ENCODE measurements around the gene VWF.

The VWF gene

DNA sequence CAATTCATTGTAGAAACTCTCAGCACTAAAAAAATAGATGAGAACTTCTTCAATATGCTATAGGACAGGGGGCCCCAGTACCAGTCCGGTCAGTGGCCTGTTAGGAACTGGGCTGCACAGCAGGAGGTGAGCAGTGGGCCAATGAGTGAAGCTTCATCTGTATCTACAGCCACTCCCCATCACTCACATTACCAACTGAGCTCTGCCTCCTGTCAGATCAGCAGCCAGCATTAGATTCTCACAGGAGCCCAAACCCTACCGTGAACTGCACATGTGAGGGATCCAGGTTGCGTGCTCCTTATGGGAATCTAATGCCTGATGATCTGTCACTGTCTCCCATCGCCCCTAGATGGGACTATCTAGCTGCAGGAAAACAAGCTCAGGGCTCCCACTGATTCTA is 163.7 kb downstream of the VWF start:
- no peak overlapping the region for H2BK12ac ChIP-seq (ENCODE audit: low read length in 2 of 2)
- no peak overlapping the region for H2BK5ac ChIP-seq (ENCODE audit: low read depth, low read length, poor library complexity, severe bottlenecking)
- H4K8ac ChIP-seq (ENCODE audit: low read length), result no peak overlapping the region
- H3K4me1 ChIP-seq (ENCODE audit: control insufficient read depth, insufficient read depth, low read depth, low read length), result peaks cover 13% of the 10 kb centered on the region
- H3K9ac ChIP-seq (ENCODE audit: low read length), result no peak overlapping the region
- no peak overlapping the region for H3K4me3 ChIP-seq (ENCODE audit: insufficient read depth in 1 of 2, low read depth in 1 of 2, low read length in 2 of 2)
- H3K27me3 ChIP-seq (ENCODE audit: control insufficient read depth in 1 of 2, insufficient read depth in 1 of 2, low read length in 2 of 2), result peaks cover 0 to 15% of the 10 kb centered on the region in 2 experiments
- no peak overlapping the region for H2BK120ac ChIP-seq (ENCODE audit: low read depth, low read length)
- no peak overlapping the region for H3K4me2 ChIP-seq (ENCODE audit: low read length, poor library complexity, severe bottlenecking)
- WGBS, result 87% methylated on average over 3 of the region's 4 CpGs
- no peak overlapping the region for H3K23ac ChIP-seq (ENCODE audit: low read length in 2 of 2)
- no peak for DNase-seq
- no peaks in the 10 kb centered on the region for H3K36me3 ChIP-seq (ENCODE audit: control insufficient read depth in 1 of 2, insufficient read depth in 2 of 2, low read depth in 1 of 2, low read length in 2 of 2)
- no peak overlapping the region for H3K18ac ChIP-seq (ENCODE audit: low read depth in 1 of 2, low read length in 2 of 2)
- H2AK5ac ChIP-seq (ENCODE audit: low read length, severe bottlenecking), result no peak overlapping the region
- H3K9me3 ChIP-seq (ENCODE audit: control insufficient read depth, low read length), result no peaks in the 10 kb centered on the region
- H3K79me1 ChIP-seq (replicated peaks; ENCODE audit: low read length, poor library complexity, severe bottlenecking), result no peaks in the 10 kb centered on the region
- H3K4ac ChIP-seq (ENCODE audit: low read depth in 1 of 2, low read length in 2 of 2), result no peak overlapping the region
- no peak overlapping the region for H4K91ac ChIP-seq (ENCODE audit: low read length)
- H2BK15ac ChIP-seq (ENCODE audit: low read depth, poor library complexity, severe bottlenecking), result no peak overlapping the region
- H2AFZ ChIP-seq (ENCODE audit: low read depth, low read length), result no peak overlapping the region
- no peak overlapping the region for H3K27ac ChIP-seq (ENCODE audit: low read length, poor library complexity, severe bottlenecking)
- no peak overlapping the region for H3K14ac ChIP-seq (ENCODE audit: low read length in 2 of 2)

DNA sequence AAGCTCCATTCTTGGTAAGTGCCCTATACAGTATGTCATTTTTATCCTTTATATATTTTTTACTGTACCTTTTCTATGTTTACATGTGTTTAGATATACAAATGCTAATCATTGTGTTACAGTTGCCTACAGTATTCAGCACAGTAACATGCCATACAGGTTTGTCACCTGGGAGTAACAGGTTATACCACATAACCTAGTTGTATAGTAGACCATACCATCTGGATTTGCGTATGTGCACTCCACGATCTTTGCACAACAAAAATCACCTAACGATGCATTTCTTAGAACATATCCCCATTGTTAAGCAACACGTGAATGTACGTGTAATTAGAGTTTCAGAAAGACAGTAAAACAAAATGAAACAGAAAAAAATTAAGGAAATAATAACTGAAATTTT is 167.5 kb downstream of the VWF start:
- Histone ChIP-seq H2AK5ac (ENCODE audit: low read length, severe bottlenecking) (no peak overlapping the region), H3K36me3 (ENCODE audit: control insufficient read depth in 1 of 2, insufficient read depth in 2 of 2, low read depth in 1 of 2, low read length in 2 of 2) (no peaks in the 10 kb centered on the region), H3K4me2 (ENCODE audit: low read length, poor library complexity, severe bottlenecking) (no peak overlapping the region), H3K14ac (ENCODE audit: low read length in 2 of 2) (no peak overlapping the region), H2AFZ (ENCODE audit: low read depth, low read length) (no peak overlapping the region), H3K27me3 (ENCODE audit: control insufficient read depth in 1 of 2, insufficient read depth in 1 of 2, low read length in 2 of 2) (peaks cover 7 to 19% of the 10 kb centered on the region in 2 experiments), H3K4me3 (ENCODE audit: insufficient read depth in 1 of 2, low read depth in 1 of 2, low read length in 2 of 2) (no peak overlapping the region), H3K4ac (ENCODE audit: low read depth in 1 of 2, low read length in 2 of 2) (no peak overlapping the region), H2BK120ac (ENCODE audit: low read depth, low read length) (no peak overlapping the region), H4K8ac (ENCODE audit: low read length) (no peak overlapping the region), H3K23ac (ENCODE audit: low read length in 2 of 2) (no peak overlapping the region), H3K9me3 (ENCODE audit: control insufficient read depth, low read length) (no peaks in the 10 kb centered on the region), H3K9ac (ENCODE audit: low read length) (no peak overlapping the region), H3K27ac (ENCODE audit: low read length, poor library complexity, severe bottlenecking) (no peak overlapping the region), H3K4me1 (ENCODE audit: control insufficient read depth, insufficient read depth, low read depth, low read length) (no peaks in the 10 kb centered on the region), H3K79me1 (replicated peaks; ENCODE audit: low read length, poor library complexity, severe bottlenecking) (no peaks in the 10 kb centered on the region), H2BK12ac (ENCODE audit: low read length in 2 of 2) (no peak overlapping the region), H4K91ac (ENCODE audit: low read length) (no peak overlapping the region), H2BK15ac (ENCODE audit: low read depth, poor library complexity, severe bottlenecking) (no peak overlapping the region), H3K18ac (ENCODE audit: low read depth in 1 of 2, low read length in 2 of 2) (no peak overlapping the region), H2BK5ac (ENCODE audit: low read depth, low read length, poor library complexity, severe bottlenecking) (no peak overlapping the region)
- DNase-seq, result no peak
- WGBS, result 95% methylated on average over 3 of the region's 5 CpGs

DNA sequence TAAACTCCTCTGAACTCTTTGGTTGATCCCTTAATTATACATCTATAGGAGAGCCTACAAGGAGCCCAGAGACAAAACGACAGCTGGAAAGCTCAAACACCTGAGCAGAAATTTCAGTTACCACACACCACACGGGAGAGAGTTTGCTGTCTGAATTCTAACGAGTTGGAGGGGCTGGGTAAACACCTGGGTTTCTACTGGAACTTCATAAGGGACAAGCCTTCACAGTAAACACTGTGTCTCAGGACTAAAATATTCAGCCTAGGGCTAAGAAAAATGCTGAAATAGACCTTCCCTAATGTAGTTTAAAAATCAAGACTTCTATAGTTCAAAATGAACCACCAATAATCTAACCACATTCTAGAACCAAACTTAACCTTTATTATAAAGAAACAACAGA is 169.8 kb downstream of the VWF start:
- Histone ChIP-seq H4K91ac (ENCODE audit: low read length) (no peak overlapping the region), H3K36me3 (ENCODE audit: control insufficient read depth in 1 of 2, insufficient read depth in 2 of 2, low read depth in 1 of 2, low read length in 2 of 2) (no peaks in the 10 kb centered on the region), H3K79me1 (replicated peaks; ENCODE audit: low read length, poor library complexity, severe bottlenecking) (no peaks in the 10 kb centered on the region), H2BK120ac (ENCODE audit: low read depth, low read length) (no peak overlapping the region), H3K27ac (ENCODE audit: low read length, poor library complexity, severe bottlenecking) (no peak overlapping the region), H3K9ac (ENCODE audit: low read length) (no peak overlapping the region), H3K27me3 (ENCODE audit: control insufficient read depth in 1 of 2, insufficient read depth in 1 of 2, low read length in 2 of 2) (peaks cover 14 to 42% of the 10 kb centered on the region in 2 experiments), H3K23ac (ENCODE audit: low read length in 2 of 2) (no peak overlapping the region), H2BK15ac (ENCODE audit: low read depth, poor library complexity, severe bottlenecking) (no peak overlapping the region), H2BK12ac (ENCODE audit: low read length in 2 of 2) (no peak overlapping the region), H4K8ac (ENCODE audit: low read length) (no peak overlapping the region), H3K9me3 (ENCODE audit: control insufficient read depth, low read length) (no peaks in the 10 kb centered on the region), H3K4me3 (ENCODE audit: insufficient read depth in 1 of 2, low read depth in 1 of 2, low read length in 2 of 2) (no peak overlapping the region), H3K18ac (ENCODE audit: low read depth in 1 of 2, low read length in 2 of 2) (no peak overlapping the region), H3K4me2 (ENCODE audit: low read length, poor library complexity, severe bottlenecking) (no peak overlapping the region), H3K14ac (ENCODE audit: low read length in 2 of 2) (no peak overlapping the region), H3K4me1 (ENCODE audit: control insufficient read depth, insufficient read depth, low read depth, low read length) (no peaks in the 10 kb centered on the region), H2BK5ac (ENCODE audit: low read depth, low read length, poor library complexity, severe bottlenecking) (no peak overlapping the region), H2AFZ (ENCODE audit: low read depth, low read length) (no peak overlapping the region), H3K4ac (ENCODE audit: low read depth in 1 of 2, low read length in 2 of 2) (no peak overlapping the region), H2AK5ac (ENCODE audit: low read length, severe bottlenecking) (no peak overlapping the region)
- DNase-seq, result no peak
- WGBS, result no CpG with 5 or more reads among the region's 3 CpGs

DNA sequence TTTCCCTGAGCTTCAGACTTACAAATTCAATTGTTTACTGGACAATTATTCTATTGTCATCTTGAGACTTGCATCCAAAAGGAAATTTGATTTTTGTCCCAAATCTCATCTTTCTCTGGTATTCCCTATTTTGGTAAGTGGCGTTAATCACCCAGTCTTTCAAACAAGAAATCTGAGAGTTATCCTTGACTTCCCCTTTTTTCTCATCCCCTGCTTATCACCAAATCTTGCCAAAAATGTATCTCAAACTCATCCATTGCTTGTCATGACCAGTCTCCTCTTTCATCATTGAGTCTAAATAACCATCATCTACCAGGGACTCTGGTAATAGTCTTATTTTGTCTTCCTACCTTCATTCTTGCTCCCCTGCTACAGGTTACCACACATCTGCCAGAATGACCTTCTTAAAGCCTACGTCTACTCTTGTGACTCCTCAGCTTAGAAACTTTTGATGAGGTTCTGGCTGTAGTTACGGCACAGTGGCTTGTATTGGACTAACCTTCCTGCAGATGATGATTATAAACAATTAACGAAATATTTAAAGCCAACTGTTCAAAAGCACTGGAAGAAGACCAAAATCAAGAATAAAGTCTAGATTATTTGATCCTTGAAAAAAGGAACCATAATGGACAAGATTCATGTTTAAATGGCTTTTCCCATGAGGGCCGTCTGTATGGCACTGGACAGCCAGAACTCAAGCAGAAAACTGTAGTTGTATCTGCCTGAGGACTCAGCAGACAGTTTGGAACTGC is 170.5 kb downstream of the VWF start:
- no peak overlapping the region for H2AK5ac ChIP-seq (ENCODE audit: low read length, severe bottlenecking)
- H3K27ac ChIP-seq (ENCODE audit: low read length, poor library complexity, severe bottlenecking), result no peak overlapping the region
- no peak overlapping the region for H3K23ac ChIP-seq (ENCODE audit: low read length in 2 of 2)
- no peak overlapping the region for H4K91ac ChIP-seq (ENCODE audit: low read length)
- no peaks in the 10 kb centered on the region for H3K79me1 ChIP-seq (replicated peaks; ENCODE audit: low read length, poor library complexity, severe bottlenecking)
- H2BK5ac ChIP-seq (ENCODE audit: low read depth, low read length, poor library complexity, severe bottlenecking), result no peak overlapping the region
- H3K36me3 ChIP-seq (ENCODE audit: control insufficient read depth in 1 of 2, insufficient read depth in 2 of 2, low read depth in 1 of 2, low read length in 2 of 2), result no peaks in the 10 kb centered on the region
- H3K14ac ChIP-seq (ENCODE audit: low read length in 2 of 2), result no peak overlapping the region
- H3K9me3 ChIP-seq (ENCODE audit: control insufficient read depth, low read length), result no peaks in the 10 kb centered on the region
- no peak overlapping the region for H2AFZ ChIP-seq (ENCODE audit: low read depth, low read length)
- DNase-seq, result no peak
- H2BK12ac ChIP-seq (ENCODE audit: low read length in 2 of 2), result no peak overlapping the region
- no peak overlapping the region for H3K4me3 ChIP-seq (ENCODE audit: insufficient read depth in 1 of 2, low read depth in 1 of 2, low read length in 2 of 2)
- no peak overlapping the region for H4K8ac ChIP-seq (ENCODE audit: low read length)
- H3K18ac ChIP-seq (ENCODE audit: low read depth in 1 of 2, low read length in 2 of 2), result no peak overlapping the region
- H3K9ac ChIP-seq (ENCODE audit: low read length), result no peak overlapping the region
- no peak overlapping the region for H2BK120ac ChIP-seq (ENCODE audit: low read depth, low read length)
- peaks cover 15 to 45% of the 10 kb centered on the region in 2 experiments for H3K27me3 ChIP-seq (ENCODE audit: control insufficient read depth in 1 of 2, insufficient read depth in 1 of 2, low read length in 2 of 2)
- WGBS, result 80% methylated on average over 3 of the region's 5 CpGs
- H2BK15ac ChIP-seq (ENCODE audit: low read depth, poor library complexity, severe bottlenecking), result no peak overlapping the region
- no peak overlapping the region for H3K4ac ChIP-seq (ENCODE audit: low read depth in 1 of 2, low read length in 2 of 2)
- H3K4me2 ChIP-seq (ENCODE audit: low read length, poor library complexity, severe bottlenecking), result no peak overlapping the region
- no peaks in the 10 kb centered on the region for H3K4me1 ChIP-seq (ENCODE audit: control insufficient read depth, insufficient read depth, low read depth, low read length)

Data from mesenchymal stem cell (in vitro differentiated cells and primary cell).